ENCODE results near the gene ADD3.
"Not testable (repeated sequence)": the region's sequence is repeated elsewhere in the genome, so short reads cannot be mapped to it uniquely, and the experiment has no call there.

ADD3 gene

GRCh38 chr10:110020265-110020664, 12.5 kb downstream of the ADD3 start:
- H3K4me3 ChIP-seq: no peak overlapping the region
- peak overlapping the region in 1 of 21 experiments; percentile 53 for H3K27ac ChIP-seq

GRCh38 chr10:110022716-110023504, 15.1 kb downstream of the ADD3 start:
- peak overlapping the region in 1 of 21 experiments; percentile 20 for H3K27ac ChIP-seq
- no peak overlapping the region for H3K4me3 ChIP-seq

DNA sequence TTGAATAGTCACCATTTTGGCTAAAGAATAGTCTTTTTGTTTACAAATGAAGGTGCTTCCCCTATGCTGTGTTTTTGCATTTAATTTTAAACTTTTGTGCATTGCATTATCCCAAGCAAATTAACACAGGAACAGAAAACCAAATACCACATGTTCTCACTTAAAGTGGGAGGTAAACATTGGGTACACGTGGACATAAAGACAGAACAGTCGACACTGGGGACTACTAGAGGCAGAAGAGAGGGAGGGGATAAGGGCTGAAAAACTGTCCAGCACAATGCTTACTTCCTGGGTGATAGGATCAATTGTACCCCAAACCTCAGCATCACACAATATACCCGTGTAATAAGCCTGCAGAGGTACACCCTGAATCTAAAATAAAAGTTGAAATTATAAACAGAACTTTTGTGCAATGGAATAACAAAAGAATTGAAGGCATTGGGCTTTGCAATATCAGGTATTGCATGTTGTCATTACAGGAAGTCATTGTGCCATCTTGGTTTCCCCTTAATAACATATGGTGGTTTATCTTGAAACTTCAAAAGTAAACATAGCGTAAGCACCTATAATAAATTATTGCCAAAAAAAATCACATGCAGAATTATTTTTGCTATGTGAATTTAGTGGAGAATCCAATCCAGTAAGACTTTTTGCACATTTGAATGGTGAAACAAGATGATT, 16.1 kb downstream of the ADD3 start:
- Histone ChIP-seq H3K27ac (no peak overlapping the region), H3K4me3 (no peak overlapping the region)

DNA sequence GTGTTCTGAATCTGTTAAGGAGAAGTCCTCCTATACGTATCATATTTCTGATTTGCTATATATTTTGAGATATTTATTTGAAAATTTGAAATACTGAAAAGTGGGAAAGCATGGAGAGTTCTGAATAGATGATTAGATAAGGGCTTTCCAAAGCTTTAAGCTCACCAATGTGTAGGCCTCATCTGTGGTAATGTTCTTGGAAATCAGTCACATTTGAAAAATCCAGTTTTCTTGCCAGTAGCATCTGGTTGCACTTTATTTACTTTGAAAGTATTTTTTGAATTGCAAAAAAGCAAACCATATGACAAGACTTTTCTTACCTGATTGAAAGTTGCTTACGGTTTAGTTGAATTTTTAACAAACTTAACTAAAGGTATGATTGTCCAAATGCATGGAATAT, 21.7 kb downstream of the ADD3 start:
- Histone ChIP-seq H3K4me3 (no peak overlapping the region), H3K27ac (peak overlapping the region in 2 of 21 experiments; percentile 1 to 11)

DNA sequence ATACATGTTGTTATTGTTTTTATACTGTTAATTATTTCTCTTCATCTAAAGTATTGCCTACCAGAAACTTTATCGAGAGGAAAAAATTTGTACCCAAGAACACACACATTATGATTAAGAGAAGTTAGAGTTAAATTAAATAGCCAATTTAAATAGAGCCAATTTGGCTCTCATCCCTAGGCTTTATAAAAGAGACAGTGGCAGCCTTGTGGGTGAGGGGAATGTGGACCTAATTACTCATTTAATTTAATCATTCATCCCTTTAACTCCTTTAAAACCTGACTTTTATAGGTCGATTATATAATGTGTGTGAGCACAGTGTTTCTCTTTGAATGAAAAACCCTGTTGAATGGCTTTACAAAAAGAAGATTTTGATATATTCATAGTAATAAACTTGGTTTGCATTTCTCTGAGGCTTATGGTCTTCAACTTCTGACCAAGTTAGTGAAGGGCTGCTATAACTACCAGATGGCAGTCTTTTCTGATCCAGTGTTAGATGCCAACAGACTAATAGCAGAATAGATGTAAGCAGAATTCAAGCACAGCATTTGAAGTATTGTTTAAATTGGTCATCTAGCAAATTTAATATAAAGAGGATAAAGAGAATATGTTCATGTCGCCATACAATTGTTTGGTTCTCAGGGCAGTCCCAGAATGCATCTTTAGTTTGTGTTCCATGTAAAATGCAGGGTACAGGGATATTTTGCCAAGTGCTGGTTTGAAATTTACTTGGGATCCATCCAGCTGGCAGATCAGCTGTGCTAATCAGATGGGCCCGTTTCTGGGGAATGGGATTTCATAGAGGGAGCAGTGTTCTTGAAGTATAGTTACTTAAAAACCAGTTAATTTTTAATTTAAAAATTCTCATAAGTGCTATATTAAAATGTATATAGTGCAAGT, 25.3 kb downstream of the ADD3 start:
- Histone ChIP-seq H3K4me3 (no peak overlapping the region), H3K27ac (peak overlapping the region in 5 of 21 experiments; percentile 4 to 34 (median 15))

DNA sequence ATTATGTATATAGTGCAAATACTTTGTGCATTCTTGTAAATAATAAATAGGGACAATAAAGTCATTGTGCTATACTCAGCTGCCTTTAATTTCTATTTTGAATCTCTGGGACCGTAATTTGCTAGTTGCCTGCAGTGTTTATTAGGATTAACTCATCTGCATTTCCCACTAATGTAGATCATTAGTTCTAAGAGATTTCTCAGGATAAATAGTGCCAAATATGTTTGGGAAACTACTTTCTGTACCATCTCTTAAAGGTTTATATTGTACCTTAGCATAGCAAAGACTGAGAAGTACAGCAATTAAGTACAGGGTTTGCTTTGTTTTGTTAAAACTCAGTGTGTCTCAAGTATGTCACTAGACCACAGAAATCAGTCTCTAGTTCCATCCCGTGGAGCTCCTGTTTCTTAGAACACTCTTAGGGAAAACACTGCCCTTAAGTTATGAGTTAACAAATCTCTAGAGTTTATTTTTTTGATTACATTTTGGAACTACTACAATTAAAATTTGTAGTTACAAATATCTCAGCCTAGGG, 26.0 kb downstream of the ADD3 start:
- Histone ChIP-seq H3K27ac (peak overlapping the region in 2 of 21 experiments; percentile 14 to 34), H3K4me3 (no peak overlapping the region)

- Histone ChIP-seq H3K4me3 (no peak overlapping the region), H3K27ac (no peak overlapping the region)
Observed at GRCh38 chr10:110034596-110034995, 26.8 kb downstream of the ADD3 start.

GRCh38 chr10:110035070-110035921, 27.5 kb downstream of the ADD3 start:
- Histone ChIP-seq H3K4me3 (no peak overlapping the region), H3K27ac (no peak overlapping the region)

DNA sequence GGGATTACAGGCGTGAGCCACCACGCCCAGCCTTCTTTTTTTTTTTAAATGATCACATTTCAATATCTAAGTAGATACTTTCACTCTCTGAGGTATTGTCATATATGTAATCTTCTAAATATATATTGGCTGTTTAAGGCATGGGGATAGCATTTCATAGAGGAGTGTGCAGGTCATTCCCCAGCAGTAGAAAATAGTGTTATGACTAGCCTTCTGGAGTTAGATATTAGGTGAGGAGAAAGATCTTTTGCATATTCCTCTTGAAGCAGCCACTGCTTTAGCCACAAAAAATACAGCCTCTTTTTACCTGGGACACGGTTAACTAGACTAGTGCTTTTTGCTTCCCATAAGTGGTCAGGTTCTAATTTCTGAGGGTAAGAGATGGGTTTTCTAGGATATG, 28.9 kb downstream of the ADD3 start:
- peak overlapping the region in 1 of 21 experiments; percentile 4 for H3K27ac ChIP-seq

GRCh38 chr10:110039254-110039653, 31.5 kb downstream of the ADD3 start:
- H3K27ac ChIP-seq: no peak overlapping the region
- H3K4me3 ChIP-seq: no peak overlapping the region

More for the DNA sequence above, 28.9 kb downstream of the ADD3 start:
- no peak overlapping the region for H3K4me3 ChIP-seq

DNA sequence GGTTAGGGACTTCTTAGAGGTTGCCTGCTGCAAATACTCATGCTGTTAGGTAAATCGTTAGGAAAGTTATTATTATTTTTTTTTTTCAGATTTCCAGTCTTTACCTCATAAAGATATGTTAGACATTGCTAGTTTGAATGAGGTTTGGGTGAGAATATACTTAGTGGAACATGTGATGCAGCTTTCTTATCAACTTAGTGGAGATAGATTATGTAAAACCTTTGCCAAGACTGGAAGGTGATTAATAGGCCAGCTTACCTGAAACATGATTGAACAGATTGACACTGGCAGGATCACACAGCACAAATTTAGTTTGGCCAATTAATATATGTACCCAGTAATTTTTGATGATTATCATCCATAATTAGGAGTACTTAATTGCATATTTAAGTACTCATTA, 32.3 kb downstream of the ADD3 start:
- no peak overlapping the region for H3K27ac ChIP-seq
- H3K4me3 ChIP-seq: no peak overlapping the region

GRCh38 chr10:110040767-110041478, 33.1 kb downstream of the ADD3 start:
- peak overlapping the region in 1 of 21 experiments; percentile 17 for H3K27ac ChIP-seq
- H3K4me3 ChIP-seq: no peak overlapping the region

DNA sequence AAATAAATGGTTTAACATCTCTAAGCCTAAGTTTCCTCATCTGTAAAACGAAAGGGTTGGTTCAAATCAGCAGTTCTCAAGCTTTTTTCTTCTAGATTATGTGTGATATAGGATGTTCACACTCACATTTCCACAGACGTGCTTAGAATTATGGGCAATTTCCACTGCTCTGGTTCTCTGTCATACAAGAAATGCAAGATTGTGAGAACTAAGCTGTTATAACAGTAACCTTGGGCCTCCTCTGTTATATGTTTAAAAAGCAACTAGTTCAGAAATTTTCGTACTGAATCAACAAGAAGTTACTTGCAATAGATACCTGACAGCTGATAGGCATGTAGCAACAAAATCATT, 33.7 kb downstream of the ADD3 start:
- Histone ChIP-seq H3K4me3 (no peak overlapping the region), H3K27ac (peak overlapping the region in 1 of 21 experiments; percentile 17)

- peak overlapping the region in 1 of 21 experiments; percentile 56 for H3K27ac ChIP-seq
- H3K4me3 ChIP-seq: no peak overlapping the region
Observed at GRCh38 chr10:110042181-110042580, 34.4 kb downstream of the ADD3 start.

DNA sequence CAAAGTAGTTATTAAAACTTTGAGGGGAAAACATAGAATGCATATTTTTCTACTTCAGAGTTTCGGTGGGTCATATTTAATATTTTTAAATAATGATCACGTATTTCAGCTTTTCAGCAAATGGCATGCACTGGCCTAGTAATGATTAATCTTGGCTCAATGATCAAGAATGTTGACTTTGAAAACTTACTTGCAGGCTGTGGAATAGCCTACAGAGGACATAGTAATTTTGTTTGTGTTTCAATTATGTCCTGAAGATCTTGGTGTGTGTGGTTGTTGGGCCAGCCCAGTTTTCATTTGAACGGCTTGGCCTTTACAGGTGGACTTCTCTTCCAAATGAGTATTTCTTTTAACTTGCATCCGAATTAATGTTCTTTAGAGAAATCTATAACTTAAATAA, 35.1 kb downstream of the ADD3 start:
- Histone ChIP-seq H3K27ac (no peak overlapping the region), H3K4me3 (no peak overlapping the region)

DNA sequence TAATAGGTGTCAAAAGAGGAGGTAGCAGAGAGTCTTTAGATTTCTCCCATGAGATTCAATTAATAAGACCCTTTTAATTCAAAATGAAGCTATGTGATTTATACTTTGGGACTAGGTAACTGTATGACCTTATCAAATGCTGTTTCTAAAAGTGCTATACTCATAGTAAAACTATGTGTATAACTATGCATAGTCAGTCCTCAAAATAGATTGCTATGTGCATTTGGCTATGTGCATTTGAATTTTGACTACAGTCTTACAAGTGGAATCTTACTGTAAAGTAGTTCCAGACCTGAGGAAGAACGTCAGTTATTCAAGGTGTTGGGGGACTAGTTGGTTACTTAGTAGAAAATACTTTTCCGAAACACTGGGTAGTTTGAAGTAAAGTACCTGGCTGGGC, 36.9 kb downstream of the ADD3 start:
- Histone ChIP-seq H3K27ac (no peak overlapping the region), H3K4me3 (no peak overlapping the region)

DNA sequence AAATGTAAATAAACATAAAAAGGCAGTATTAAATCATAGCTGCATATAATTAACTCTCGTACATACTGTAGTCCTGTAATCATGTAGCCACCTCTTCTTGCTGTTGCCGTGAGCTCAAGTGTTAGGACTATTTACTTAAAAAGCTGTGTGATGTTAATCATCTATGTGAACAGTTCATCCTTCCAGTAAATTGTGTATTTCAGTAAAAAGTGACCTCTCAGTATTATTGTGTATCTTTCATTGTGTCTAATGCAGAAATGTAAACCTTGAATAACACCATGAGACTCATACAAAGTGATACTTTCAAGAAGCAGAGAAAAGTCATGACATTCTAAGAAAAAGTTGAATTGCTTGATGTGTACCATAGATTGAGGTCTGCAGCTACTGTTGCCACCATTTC, 38.0 kb downstream of the ADD3 start:
- Histone ChIP-seq H3K27ac (no peak overlapping the region), H3K4me3 (no peak overlapping the region)

DNA sequence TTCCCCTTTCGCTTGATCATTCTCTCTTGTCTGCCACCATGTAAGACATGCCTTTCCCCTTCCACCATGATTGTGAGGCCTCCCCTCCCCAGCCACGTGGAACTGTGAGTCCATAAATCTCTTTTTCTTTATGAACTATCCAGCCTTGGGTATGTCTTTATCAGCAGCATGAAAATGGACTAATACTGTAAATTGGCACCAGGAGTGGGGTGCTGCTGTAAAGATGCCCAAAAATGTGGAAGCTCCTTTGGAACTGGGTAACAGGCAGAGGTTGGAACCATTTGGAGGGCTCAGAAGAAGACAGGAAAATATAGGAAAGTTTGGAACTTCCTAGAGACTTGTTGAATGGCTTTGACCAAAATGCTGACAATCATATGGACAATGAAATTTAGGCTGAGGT, 40.4 kb downstream of the ADD3 start:
- not testable (repeated sequence) for H3K27ac ChIP-seq, H3K4me3 ChIP-seq

DNA sequence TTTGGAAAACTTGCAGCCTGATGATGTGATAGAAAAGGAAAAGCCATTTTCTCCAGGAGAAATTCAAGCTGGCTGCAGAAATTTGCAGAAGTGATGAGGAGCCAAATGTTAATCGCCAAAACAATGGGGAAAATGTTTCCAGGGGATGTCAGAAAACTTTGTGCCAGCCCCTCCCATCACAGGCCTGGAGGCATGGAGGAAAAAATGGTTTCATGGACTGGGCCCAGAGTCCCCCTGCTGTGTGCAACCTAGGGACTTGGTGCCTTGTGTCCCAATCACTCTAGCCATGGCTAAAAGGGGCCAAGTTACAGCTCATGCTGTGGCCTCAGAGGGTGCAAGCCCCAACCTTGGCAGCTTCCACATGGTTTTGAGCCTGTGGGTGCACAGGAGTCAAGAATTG, 41.0 kb downstream of the ADD3 start:
- H3K4me3 ChIP-seq: no peak overlapping the region
- no peak overlapping the region for H3K27ac ChIP-seq

All from skin epidermis (tissue), 12 donors.